Activated naive CD8-positive, alpha-beta T cell treated with anti-CD3 and anti-CD28 coated beads, Interleukin-2, amount 50 U/mL, for 24 hours (primary cell): Measurements from ENCODE around the gene CDC73.
"Not testable (repeated sequence)": the region's sequence is repeated elsewhere in the genome, so short reads cannot be mapped to it uniquely, and the experiment has no call there.

Experiments
- ATAC-seq: fragments of 150-1000 bp; cut with Tn5 transposase; one replicate; pipeline ENCODE4 v1.10.0; 2021
- DNase-seq: peaks from one replicate; pipeline ENCODE4 v3.0.0; 2021
- H3K27ac Mint-ChIP-seq: one replicate; pipeline ENCODE4 v1.8.0; 2021; ENCODE audit warnings: mild to moderate bottlenecking, mixed read lengths
- H3K27me3 Mint-ChIP-seq: one replicate; pipeline ENCODE4 v1.8.0; 2021; ENCODE audit warnings: mixed read lengths
- H3K36me3 Mint-ChIP-seq: one replicate; pipeline ENCODE4 v1.8.0; 2021; ENCODE audit warnings: low read depth, mixed read lengths
- H3K4me1 Mint-ChIP-seq: one replicate; pipeline ENCODE4 v1.8.0; 2021; ENCODE audit warnings: mixed read lengths
- H3K4me3 Mint-ChIP-seq: one replicate; pipeline ENCODE4 v1.8.0; 2021; ENCODE audit warnings: mild to moderate bottlenecking, moderate library complexity, mixed read lengths
- H3K9me3 Mint-ChIP-seq: one replicate; pipeline ENCODE4 v1.8.0; 2021; ENCODE audit warnings: mixed read lengths

The CDC73 gene

GRCh38 chr1:193181536-193181935, 59.7 kb downstream of the CDC73 start:
- H3K36me3 Mint-ChIP-seq: peaks cover 11% of the 10 kb centered on the region
- no peak overlapping the region for H3K4me3 Mint-ChIP-seq
- DNase-seq (no peak), ATAC-seq (no peak)
- H3K27me3 Mint-ChIP-seq: no peaks in the 10 kb centered on the region
- H3K4me1 Mint-ChIP-seq: peaks cover 38% of the 10 kb centered on the region
- no peak overlapping the region for H3K27ac Mint-ChIP-seq
- no peaks in the 10 kb centered on the region for H3K9me3 Mint-ChIP-seq

GRCh38 chr1:193181985-193182384, 60.2 kb downstream of the CDC73 start:
- H3K36me3 Mint-ChIP-seq: peaks cover 8% of the 10 kb centered on the region
- peaks cover 40% of the 10 kb centered on the region for H3K4me1 Mint-ChIP-seq
- ATAC-seq: no peak
- no peak for DNase-seq
- H3K27ac Mint-ChIP-seq: no peak overlapping the region
- no peaks in the 10 kb centered on the region for H3K9me3 Mint-ChIP-seq
- H3K27me3 Mint-ChIP-seq: no peaks in the 10 kb centered on the region
- no peak overlapping the region for H3K4me3 Mint-ChIP-seq

- peaks cover 41% of the 10 kb centered on the region for H3K4me1 Mint-ChIP-seq
- no peaks in the 10 kb centered on the region for H3K27me3 Mint-ChIP-seq
- DNase-seq (no peak), ATAC-seq (no peak)
- H3K4me3 Mint-ChIP-seq: no peak overlapping the region
- H3K9me3 Mint-ChIP-seq: no peaks in the 10 kb centered on the region
- peaks cover 5% of the 10 kb centered on the region for H3K36me3 Mint-ChIP-seq
- H3K27ac Mint-ChIP-seq: no peak overlapping the region
These were observed 61.3 kb downstream of the CDC73 start for GRCh38 chr1:193183019-193183627.

GRCh38 chr1:193184776-193185175, 62.9 kb downstream of the CDC73 start:
- Mint-ChIP-seq H3K36me3 (no peaks in the 10 kb centered on the region), H3K9me3 (no peaks in the 10 kb centered on the region), H3K4me1 (peaks cover 37% of the 10 kb centered on the region), H3K27ac (no peak overlapping the region), H3K4me3 (no peak overlapping the region), H3K27me3 (no peaks in the 10 kb centered on the region)
- DNase-seq: no peak
- ATAC-seq: no peak

- H3K9me3 Mint-ChIP-seq: no peaks in the 10 kb centered on the region
- no peaks in the 10 kb centered on the region for H3K36me3 Mint-ChIP-seq
- no peak overlapping the region for H3K4me3 Mint-ChIP-seq
- DNase-seq: no peak
- ATAC-seq: no peak
- no peaks in the 10 kb centered on the region for H3K27me3 Mint-ChIP-seq
- H3K27ac Mint-ChIP-seq: no peak overlapping the region
- peaks cover 40% of the 10 kb centered on the region for H3K4me1 Mint-ChIP-seq
These were observed 63.4 kb downstream of the CDC73 start for GRCh38 chr1:193185211-193185610.

- H3K9me3 Mint-ChIP-seq: no peaks in the 10 kb centered on the region
- no peak for DNase-seq
- peak within 1 kb of the TSS; percentile 53 for H3K4me3 Mint-ChIP-seq
- H3K36me3 Mint-ChIP-seq: peaks cover 5% of the 10 kb centered on the region
- peak; percentile 61 for ATAC-seq
- peaks cover 45% of the 10 kb centered on the region for H3K4me1 Mint-ChIP-seq
- no peak within 1 kb of the TSS for H3K27ac Mint-ChIP-seq
- H3K27me3 Mint-ChIP-seq: no peaks in the 10 kb centered on the region
These were observed 64.3 kb downstream of the CDC73 start, which contains the start of gene B3GALT2 for GRCh38 chr1:193185901-193186731. Gene B3GALT2, minus strand, starts transcription at chr1:193186613. Its CDS starts 5,051 bp downstream, at chr1:193181562.

- H3K27ac Mint-ChIP-seq: no peak overlapping the region
These were observed 65.3 kb downstream of the CDC73 start for GRCh38 chr1:193187114-193187513.

GRCh38 chr1:193188915-193189314, 67.1 kb downstream of the CDC73 start:
- not testable (repeated sequence) for DNase-seq, H3K4me3 Mint-ChIP-seq, H3K27me3 Mint-ChIP-seq, ATAC-seq, H3K9me3 Mint-ChIP-seq, H3K27ac Mint-ChIP-seq
- Mint-ChIP-seq H3K36me3 (peaks cover 22% of the 10 kb centered on the region), H3K4me1 (peaks cover 42% of the 10 kb centered on the region)

More at GRCh38 chr1:193187114-193187513, 65.3 kb downstream of the CDC73 start:
- DNase-seq (no peak), ATAC-seq (no peak)
- H3K27me3 Mint-ChIP-seq: no peaks in the 10 kb centered on the region
- H3K4me3 Mint-ChIP-seq: no peak overlapping the region
- peaks cover 10% of the 10 kb centered on the region for H3K36me3 Mint-ChIP-seq
- H3K9me3 Mint-ChIP-seq: no peaks in the 10 kb centered on the region
- peaks cover 45% of the 10 kb centered on the region for H3K4me1 Mint-ChIP-seq

GRCh38 chr1:193189442-193190095, 67.7 kb downstream of the CDC73 start:
- ATAC-seq: no peak
- peaks cover 25% of the 10 kb centered on the region for H3K36me3 Mint-ChIP-seq
- H3K9me3 Mint-ChIP-seq: no peaks in the 10 kb centered on the region
- peaks cover 41% of the 10 kb centered on the region for H3K4me1 Mint-ChIP-seq
- no peak for DNase-seq
- no peaks in the 10 kb centered on the region for H3K27me3 Mint-ChIP-seq
- no peak overlapping the region for H3K4me3 Mint-ChIP-seq
- no peak overlapping the region for H3K27ac Mint-ChIP-seq

- ATAC-seq (no peak), DNase-seq (no peak)
- Mint-ChIP-seq H3K9me3 (no peaks in the 10 kb centered on the region), H3K36me3 (peaks cover 25% of the 10 kb centered on the region), H3K27ac (no peak overlapping the region), H3K27me3 (no peaks in the 10 kb centered on the region), H3K4me1 (peaks cover 36% of the 10 kb centered on the region), H3K4me3 (no peak overlapping the region)
These were observed 68.4 kb downstream of the CDC73 start for GRCh38 chr1:193190096-193190744.

GRCh38 chr1:193192586-193192985, 70.8 kb downstream of the CDC73 start:
- ATAC-seq (no peak), DNase-seq (no peak)
- Mint-ChIP-seq H3K9me3 (no peaks in the 10 kb centered on the region), H3K36me3 (peaks cover 32% of the 10 kb centered on the region), H3K4me1 (peaks cover 22% of the 10 kb centered on the region), H3K4me3 (no peak overlapping the region), H3K27ac (no peak overlapping the region), H3K27me3 (no peaks in the 10 kb centered on the region)

GRCh38 chr1:193199940-193200339, 78.1 kb downstream of the CDC73 start:
- DNase-seq (no peak), ATAC-seq (no peak)
- Mint-ChIP-seq H3K27me3 (no peaks in the 10 kb centered on the region), H3K9me3 (no peaks in the 10 kb centered on the region), H3K36me3 (peaks cover 31% of the 10 kb centered on the region), H3K4me3 (no peak overlapping the region), H3K4me1 (peaks cover 18% of the 10 kb centered on the region), H3K27ac (no peak overlapping the region)

- peaks cover 37% of the 10 kb centered on the region for H3K36me3 Mint-ChIP-seq
- ATAC-seq: no peak
- no peaks in the 10 kb centered on the region for H3K27me3 Mint-ChIP-seq
- H3K4me3 Mint-ChIP-seq: no peak overlapping the region
- peaks cover 12% of the 10 kb centered on the region for H3K4me1 Mint-ChIP-seq
- DNase-seq: no peak
- no peak overlapping the region for H3K27ac Mint-ChIP-seq
- H3K9me3 Mint-ChIP-seq: peaks cover 8% of the 10 kb centered on the region
These were observed 79.2 kb downstream of the CDC73 start for GRCh38 chr1:193201021-193201420.

- DNase-seq (no peak), ATAC-seq (no peak)
- Mint-ChIP-seq H3K36me3 (peaks cover 67% of the 10 kb centered on the region), H3K4me3 (no peak overlapping the region), H3K4me1 (peaks cover 10% of the 10 kb centered on the region), H3K27me3 (no peaks in the 10 kb centered on the region), H3K9me3 (peaks cover 7% of the 10 kb centered on the region), H3K27ac (peak overlapping the region; percentile 13)
These were observed 89.2 kb downstream of the CDC73 start for GRCh38 chr1:193210996-193211395.
